Neural progenitor cell (in vitro differentiated cells): ENCODE data around the gene MAP7. TPM values are rescaled to one million over a fixed set of nuclear protein-coding genes. Genes with fewer than 3 reads are reported as not detected.

ENCODE experiments used
- DNase-seq: peaks from one replicate; pipeline ENCODE4 v3.0.0-alpha.2; 2016; ENCODE audit warnings: low spot score
- H2AFZ ChIP-seq: fragments of 200-600 bp; sonication (generic); replicated peaks from 2 replicates; pipeline ENCODE4 v1.6.1; 2016; ENCODE audit warnings: antibody characterized with exemption
- H3F3A ChIP-seq: fragments of 200-600 bp; sonication (generic); 2 replicates; pipeline ENCODE4 v1.6.1; 2016; ENCODE audit warnings: antibody characterized with exemption, low read depth
- H3K27ac ChIP-seq: fragments of 200-600 bp; sonication (generic); 2 replicates; pipeline ENCODE4 v1.5.1; 2016; ENCODE audit warnings: mild to moderate bottlenecking
- H3K27me3 ChIP-seq: fragments of 200-600 bp; sonication (generic); 2 replicates; pipeline ENCODE4 v1.6.1; 2016; ENCODE audit warnings: mild to moderate bottlenecking, moderate library complexity
- H3K36me3 ChIP-seq: fragments of 200-600 bp; sonication (generic); 2 replicates; pipeline ENCODE4 v1.5.1; 2016
- H3K4me1 ChIP-seq: fragments of 200-600 bp; sonication (generic); 2 replicates; pipeline ENCODE4 v1.6.1; 2016; ENCODE audit warnings: mixed run types
- H3K4me2 ChIP-seq: fragments of 200-600 bp; sonication (generic); 2 replicates; pipeline ENCODE4 v1.6.1; 2016
- H3K4me3 ChIP-seq: fragments of 200-600 bp; sonication (generic); 2 replicates; pipeline ENCODE4 v1.5.1; 2016
- H3K79me2 ChIP-seq: fragments of 200-600 bp; sonication (generic); 2 replicates; pipeline ENCODE4 v1.6.1; 2016; ENCODE audit warnings: low read depth
- H3K9ac ChIP-seq: fragments of 200-600 bp; sonication (generic); 2 replicates; pipeline ENCODE4 v1.6.1; 2016
- H3K9me3 ChIP-seq: fragments of 200-600 bp; sonication (generic); 2 replicates; pipeline ENCODE4 v1.5.1; 2016; ENCODE audit warnings: low read depth
- H4K20me1 ChIP-seq: fragments of 200-600 bp; sonication (generic); 2 replicates; pipeline ENCODE4 v1.6.1; 2016; ENCODE audit warnings: low read depth
- H3K27ac Mint-ChIP-seq: 3 replicates; pipeline ENCODE4 v1.8.0; 2021; ENCODE audit warnings: mixed read lengths
- H3K27me3 Mint-ChIP-seq: 2 replicates; pipeline ENCODE4 v1.8.0; 2022; ENCODE audit warnings: low read depth, mild to moderate bottlenecking, inconsistent platforms, moderate library complexity, mixed read lengths; ENCODE audit not compliant: insufficient read depth
- H3K36me3 Mint-ChIP-seq: 3 replicates; pipeline ENCODE4 v1.8.0; 2021; ENCODE audit warnings: mixed read lengths
- H3K4me1 Mint-ChIP-seq: 3 replicates; pipeline ENCODE4 v1.8.0; 2021; ENCODE audit warnings: mixed read lengths
- H3K4me3 Mint-ChIP-seq: 3 replicates; pipeline ENCODE4 v1.8.0; 2021; ENCODE audit warnings: mild to moderate bottlenecking, moderate library complexity, mixed read lengths
- H3K9me3 Mint-ChIP-seq: 3 replicates; pipeline ENCODE4 v1.8.0; 2020; ENCODE audit warnings: mixed read lengths
- CTCF ChIP-seq: fragments of 200-600 bp; sonication (generic); IDR thresholded peaks from 2 replicates; pipeline ENCODE4 v1.5.1; 2017; ENCODE audit warnings: antibody characterized with exemption, mild to moderate bottlenecking
- EZH2 ChIP-seq: fragments of 200-600 bp; sonication (generic); IDR thresholded peaks from 2 replicates; pipeline ENCODE4 v1.6.1; 2017; ENCODE audit warnings: antibody characterized with exemption, mild to moderate bottlenecking, moderate library complexity
- EZH2phosphoT487 ChIP-seq: fragments of 200-600 bp; sonication (generic); IDR thresholded peaks from 2 replicates; pipeline ENCODE4 v1.6.1; 2017; ENCODE audit warnings: antibody characterized with exemption
- total RNA-seq: library from RNA; depleted of rRNA; stranded (reverse); fragments of >200 nt; gene quantifications from 2 replicates; pipeline ENCODE4 v1.2.3, GENCODE V29; 2015; ENCODE audit warnings: low replicate concordance

MAP7 gene
- total RNA-seq, 1 donor from 2014 or later, result 9.0 TPM

DNA sequence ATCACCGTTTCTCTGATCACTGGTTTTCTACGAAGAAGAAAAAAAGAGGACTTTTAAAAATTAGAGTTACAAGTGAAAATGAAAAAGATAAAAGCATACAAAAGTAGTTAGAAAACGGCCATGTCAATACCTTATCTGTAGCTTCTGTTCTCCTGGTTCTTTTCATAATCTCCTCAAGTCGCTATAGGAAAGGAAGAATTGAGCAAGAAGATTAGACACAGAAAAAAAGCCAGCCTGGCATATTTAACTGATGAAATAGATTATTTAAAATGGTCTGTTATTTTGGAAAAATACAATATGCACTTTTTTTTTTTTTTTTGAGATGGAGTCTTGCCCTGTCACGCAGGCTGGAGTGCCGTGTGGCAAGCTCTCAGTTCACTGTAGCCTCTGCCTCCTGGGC lies 190.4 kb downstream of the MAP7 start:
- Histone ChIP-seq H3K27ac (no peak overlapping the region), H3K4me1 (no peaks in the 10 kb centered on the region), H3F3A (no peaks in the 10 kb centered on the region), H3K9me3 (no peaks in the 10 kb centered on the region), H3K36me3 (no peaks in the 10 kb centered on the region), H3K9ac (no peak overlapping the region), H3K27me3 (no peaks in the 10 kb centered on the region), H3K4me3 (no peak overlapping the region), H3K79me2 (no peaks in the 10 kb centered on the region), H4K20me1 (no peaks in the 10 kb centered on the region), H2AFZ (no peak overlapping the region), H3K4me2 (no peak overlapping the region)
- H3K9me3 Mint-ChIP-seq, result no peaks in the 10 kb centered on the region
- H3K36me3 Mint-ChIP-seq, result peaks cover 5% of the 10 kb centered on the region
- no peak overlapping the region for H3K27ac Mint-ChIP-seq
- DNase-seq, result no peak
- H3K4me1 Mint-ChIP-seq, result no peaks in the 10 kb centered on the region
- TF ChIP-seq EZH2 (no peak), CTCF (no peak), EZH2phosphoT487 (no peak)
- no peak overlapping the region for H3K4me3 Mint-ChIP-seq
- H3K27me3 Mint-ChIP-seq, result peaks cover 4% of the 10 kb centered on the region

DNA sequence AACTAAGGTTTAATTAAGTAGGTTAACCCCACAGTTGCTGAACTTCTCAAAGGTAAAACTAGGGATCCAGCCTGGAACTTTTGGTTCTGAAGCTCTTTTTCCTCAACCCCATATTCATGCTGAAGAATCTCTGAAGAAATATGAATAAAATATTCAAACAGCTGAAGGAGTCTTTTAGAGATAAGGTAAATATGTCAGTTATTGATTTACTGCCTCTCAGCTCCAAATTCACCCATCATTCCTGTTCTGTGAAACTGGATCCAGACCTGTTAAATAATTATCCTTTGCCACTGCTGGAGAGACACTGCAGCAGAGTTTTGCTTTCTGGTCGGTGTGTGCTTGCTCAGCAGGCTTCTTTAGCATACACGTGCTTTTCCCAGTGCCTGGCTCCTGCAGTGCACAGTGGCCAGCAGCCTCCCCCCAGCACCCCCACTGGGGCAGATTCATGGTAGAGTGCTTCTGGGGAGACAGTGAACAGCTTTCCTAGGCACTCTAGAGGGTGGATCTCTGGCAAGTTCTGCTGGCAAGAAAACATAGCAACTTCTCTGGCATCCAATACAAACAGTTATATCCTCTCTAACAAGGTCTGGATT lies 198.6 kb downstream of the MAP7 start:
- Histone ChIP-seq H3F3A (no peaks in the 10 kb centered on the region), H4K20me1 (no peaks in the 10 kb centered on the region), H3K36me3 (no peaks in the 10 kb centered on the region), H3K9me3 (no peaks in the 10 kb centered on the region), H3K4me1 (no peaks in the 10 kb centered on the region), H3K4me3 (no peak overlapping the region), H3K79me2 (no peaks in the 10 kb centered on the region), H3K27ac (peak overlapping the region; percentile 29), H3K4me2 (peak overlapping the region; percentile 35), H2AFZ (peak overlapping the region; percentile 89), H3K27me3 (no peaks in the 10 kb centered on the region), H3K9ac (no peak overlapping the region)
- Mint-ChIP-seq H3K4me1 (peaks cover 22% of the 10 kb centered on the region), H3K4me3 (no peak overlapping the region), H3K27ac (peak overlapping the region; percentile 46), H3K9me3 (no peaks in the 10 kb centered on the region), H3K36me3 (peaks cover 4% of the 10 kb centered on the region), H3K27me3 (no peaks in the 10 kb centered on the region)
- no peak for TF ChIP-seq EZH2phosphoT487
- no peak for TF ChIP-seq EZH2
- no peak for TF ChIP-seq CTCF
- peak; percentile 31 for DNase-seq

DNA sequence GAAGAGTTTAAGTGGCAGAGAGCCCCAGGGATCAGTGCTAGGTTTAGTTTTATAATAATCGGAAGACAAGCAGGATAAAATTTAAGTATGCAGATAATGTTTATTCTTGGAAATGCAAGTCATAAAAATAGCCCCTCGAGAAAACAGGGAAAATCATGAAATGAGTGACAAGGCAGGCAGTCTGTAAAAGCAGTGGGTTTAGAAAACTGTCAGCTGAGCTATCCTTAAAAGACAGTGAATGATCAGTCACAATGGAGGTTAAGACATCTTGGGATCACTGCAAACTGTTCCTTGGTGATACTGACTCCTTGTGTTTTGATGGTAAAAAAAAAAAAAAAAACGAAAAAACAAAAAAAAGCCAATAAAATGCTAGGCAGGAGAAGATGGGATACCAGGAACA lies 199.3 kb downstream of the MAP7 start:
- DNase-seq, result no peak
- Histone ChIP-seq H2AFZ (no peak overlapping the region), H3F3A (no peaks in the 10 kb centered on the region), H3K9me3 (no peaks in the 10 kb centered on the region), H3K4me2 (no peak overlapping the region), H3K27me3 (no peaks in the 10 kb centered on the region), H3K79me2 (no peaks in the 10 kb centered on the region), H3K27ac (no peak overlapping the region), H3K4me3 (no peak overlapping the region), H4K20me1 (no peaks in the 10 kb centered on the region), H3K9ac (no peak overlapping the region), H3K36me3 (no peaks in the 10 kb centered on the region), H3K4me1 (no peaks in the 10 kb centered on the region)
- Mint-ChIP-seq H3K27me3 (no peaks in the 10 kb centered on the region), H3K4me1 (peaks cover 22% of the 10 kb centered on the region), H3K4me3 (no peak overlapping the region), H3K27ac (peak overlapping the region; percentile 46), H3K9me3 (no peaks in the 10 kb centered on the region), H3K36me3 (peaks cover 4% of the 10 kb centered on the region)
- TF ChIP-seq CTCF, result no peak
- no peak for TF ChIP-seq EZH2
- TF ChIP-seq EZH2phosphoT487, result no peak
